GM12865 (cell line): ENCODE results near the gene LRRC3B.

Experiments used
- DNase-seq: peaks from one replicate; pipeline ENCODE4 v3.0.0; 2010; ENCODE audit warnings: low read depth
- H3K4me3 ChIP-seq: 2 replicates; pipeline ENCODE4 v1.5.1; 2011; ENCODE audit warnings: mild to moderate bottlenecking, low read depth, low read length, control low read depth
- CTCF ChIP-seq: IDR thresholded peaks from 2 replicates; pipeline ENCODE4 v1.5.1; 2011; ENCODE audit warnings: low read length, control low read depth, low read depth, inconsistent platforms; ENCODE audit not compliant: insufficient read depth; ENCODE audit errors: missing control alignments

Gene LRRC3B

DNA sequence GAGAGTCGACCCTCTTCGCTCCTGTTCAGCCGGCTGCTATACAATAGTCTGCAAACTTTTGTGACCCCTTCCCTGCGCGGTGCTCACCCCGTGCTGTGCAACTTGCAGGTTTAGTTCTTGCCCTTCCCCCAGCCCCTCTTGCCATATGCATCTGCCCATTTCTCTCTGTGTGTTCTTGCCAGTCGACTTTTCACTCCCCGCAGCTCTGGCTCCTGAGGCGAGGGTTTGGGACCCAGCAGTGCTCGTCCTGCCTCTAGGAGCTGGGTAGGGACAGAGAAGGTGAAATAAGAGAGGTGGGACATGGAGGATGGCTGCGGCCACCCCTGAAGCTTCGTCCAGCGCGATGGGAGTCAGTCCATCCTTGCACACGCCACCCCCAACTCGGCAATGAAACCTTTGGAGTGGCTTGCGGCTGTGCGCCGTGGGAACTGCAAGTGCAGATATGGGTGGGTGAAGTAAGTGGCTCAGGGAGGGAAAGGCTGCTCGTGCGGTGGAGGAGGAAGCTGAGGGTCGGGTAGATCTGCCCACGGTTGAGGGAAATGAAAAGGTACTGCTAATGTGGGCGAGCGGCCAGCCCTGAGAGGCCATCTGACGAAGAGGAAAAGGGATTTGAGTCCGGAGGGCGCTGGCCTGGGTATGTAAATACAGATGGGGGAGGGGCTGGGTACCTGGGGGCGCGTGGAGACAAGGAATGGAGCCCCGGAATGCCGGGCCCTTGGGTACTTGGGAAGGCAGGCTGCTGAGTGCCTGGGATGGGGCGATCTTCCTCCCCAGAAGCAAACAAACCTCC lies 1.0 kb downstream of the LRRC3B start:
- no peak overlapping the region for H3K4me3 ChIP-seq
- DNase-seq, result no peak
- no peak for TF ChIP-seq CTCF

GRCh38 chr3:26624209-26624765 lies 1.7 kb downstream of the LRRC3B start:
- TF ChIP-seq CTCF, result no peak
- H3K4me3 ChIP-seq, result no peak overlapping the region
- no peak for DNase-seq

GRCh38 chr3:26625187-26625586 lies 2.6 kb downstream of the LRRC3B start:
- no peak for TF ChIP-seq CTCF
- DNase-seq, result no peak
- H3K4me3 ChIP-seq, result no peak overlapping the region

- no peak for DNase-seq
- H3K4me3 ChIP-seq, result no peak overlapping the region
- no peak for TF ChIP-seq CTCF
These were observed 4.5 kb downstream of the LRRC3B start for GRCh38 chr3:26627080-26627479.

DNA sequence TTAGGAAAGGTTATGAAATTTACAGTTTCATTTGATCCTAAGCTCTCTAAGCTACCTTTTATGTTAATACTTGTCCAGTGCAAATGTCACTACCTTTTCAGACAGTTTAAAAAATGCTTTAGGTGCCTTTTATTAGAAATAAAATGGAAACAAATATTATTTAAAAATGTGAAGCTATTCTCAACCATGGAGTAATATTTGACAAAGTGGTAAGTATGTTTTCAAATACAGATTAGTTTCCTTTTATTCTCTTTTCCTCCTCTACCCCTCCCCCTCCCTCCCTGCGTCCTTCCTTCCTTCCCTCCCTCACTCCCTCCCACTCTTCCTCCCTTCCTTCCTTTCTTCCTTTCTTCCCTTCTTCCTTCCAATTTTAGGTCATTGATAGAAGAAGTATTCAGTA lies 6.3 kb downstream of the LRRC3B start:
- no peak for TF ChIP-seq CTCF
- no peak for DNase-seq
- H3K4me3 ChIP-seq, result no peak overlapping the region

DNA sequence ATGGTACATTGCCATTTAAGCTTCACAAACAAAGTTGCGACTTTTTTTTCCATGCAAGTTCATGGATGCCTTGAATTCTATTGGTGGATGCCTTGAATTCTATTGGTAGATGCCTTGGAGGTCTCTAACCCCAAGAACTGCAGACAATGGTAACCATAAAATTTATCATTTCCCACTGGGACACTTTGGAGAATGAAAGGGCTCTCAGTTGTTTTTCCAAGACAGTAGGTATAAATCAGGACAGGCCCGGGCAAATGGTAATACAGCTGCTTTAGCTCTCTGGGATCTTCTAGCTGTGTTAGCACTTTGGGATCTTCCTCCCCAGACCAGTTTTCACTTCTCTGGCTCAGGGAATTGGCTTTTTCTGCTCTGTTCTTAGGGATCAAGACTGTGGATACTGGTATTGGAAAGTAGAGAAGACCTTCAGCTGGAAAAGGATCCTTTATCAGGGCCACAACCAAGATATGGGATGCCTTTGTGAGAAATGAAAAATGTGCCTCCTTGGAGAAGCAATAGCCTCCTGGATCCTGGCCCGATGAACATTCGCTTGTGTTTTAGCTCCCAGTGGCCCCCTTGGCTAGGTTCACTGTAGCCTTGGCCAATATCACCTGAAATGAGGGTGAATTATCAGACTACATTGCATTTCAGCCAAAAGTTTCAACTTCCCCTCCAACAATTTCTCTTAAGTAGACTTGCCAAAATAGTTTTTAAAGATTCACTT lies 8.3 kb downstream of the LRRC3B start:
- H3K4me3 ChIP-seq, result no peak overlapping the region
- no peak for DNase-seq
- no peak for TF ChIP-seq CTCF
